Fibroblast of lung (primary cell): ENCODE data around the gene SEMA6A. TPM values are rescaled to one million over a fixed set of nuclear protein-coding genes. Genes with fewer than 3 reads are reported as not detected.
A peak's percentile ranks its signal among the peaks of the same experiment; 100 is the strongest.

Experiments used
- DNase-seq, 2 donors: peaks; one replicate each; pipeline versions ENCODE4 v3.0.0 to v3.0.0-alpha.2; 2010; ENCODE audit warnings: low read depth in 2 of 2
- H2AFZ ChIP-seq: 2 replicates; pipeline ENCODE4 v1.5.1; 2012; ENCODE audit warnings: low read length, control low read depth, inconsistent platforms
- H3K27ac ChIP-seq: 2 replicates; pipeline ENCODE4 v1.5.1; 2011; ENCODE audit warnings: low read length, control low read depth; ENCODE audit not compliant: insufficient read depth
- H3K27me3 ChIP-seq: 2 replicates; pipeline ENCODE4 v1.5.1; 2011; ENCODE audit warnings: mild to moderate bottlenecking, low read length; ENCODE audit not compliant: control insufficient read depth, insufficient read depth
- H3K36me3 ChIP-seq: 2 replicates; pipeline ENCODE4 v1.5.1; 2011; ENCODE audit warnings: low read length; ENCODE audit not compliant: control insufficient read depth, insufficient read depth
- H3K4me1 ChIP-seq: 2 replicates; pipeline ENCODE4 v1.5.1; 2011; ENCODE audit warnings: low read length; ENCODE audit not compliant: control insufficient read depth, insufficient read depth; ENCODE audit errors: extremely low read depth
- H3K4me2 ChIP-seq: 2 replicates; pipeline ENCODE4 v1.5.1; 2011; ENCODE audit warnings: low read length, control low read depth; ENCODE audit not compliant: insufficient read depth; ENCODE audit errors: extremely low read depth
- H3K4me3 ChIP-seq, 4 experiments: fragments of 200-600 bp in 1 of 4; sonication (generic) in 1 of 4; replicated peaks in 1 of 4; 2 replicates each; pipeline ENCODE4 v1.5.1; 2011 to 2016; ENCODE audit warnings: low read length in 4 of 4, low read depth in 3 of 4, mild to moderate bottlenecking in 3 of 4, control low read depth in 2 of 4, inconsistent platforms in 1 of 4, mixed read lengths in 1 of 4; ENCODE audit not compliant: insufficient read depth in 1 of 4; ENCODE audit errors: control extremely low read depth in 1 of 4
- H3K79me2 ChIP-seq: 2 replicates; pipeline ENCODE4 v1.5.1; 2012; ENCODE audit warnings: mild to moderate bottlenecking, low read length, inconsistent platforms; ENCODE audit not compliant: control insufficient read depth, insufficient read depth
- H3K9ac ChIP-seq: 2 replicates; pipeline ENCODE4 v1.5.1; 2011; ENCODE audit warnings: mild to moderate bottlenecking, low read length, control low read depth; ENCODE audit not compliant: insufficient read depth
- H3K9me3 ChIP-seq: 2 replicates; pipeline ENCODE4 v1.5.1; 2012; ENCODE audit warnings: low read depth, low read length; ENCODE audit not compliant: control insufficient read depth, insufficient read depth
- H4K20me1 ChIP-seq: 2 replicates; pipeline ENCODE4 v1.5.1; 2011; ENCODE audit warnings: low read length; ENCODE audit not compliant: control insufficient read depth, insufficient read depth; ENCODE audit errors: extremely low read depth
- EZH2 ChIP-seq: IDR thresholded peaks from 2 replicates; pipeline ENCODE4 v1.5.1; 2012; ENCODE audit warnings: low read length, control low read depth, mild to moderate bottlenecking; ENCODE audit errors: missing control alignments
- polyA plus RNA-seq, 2 donors: library from polyadenylated mRNA; depleted of rRNA in 1 of 2; stranded (reverse) in 1 of 2; unstranded in 1 of 2; fragments of >200 nt; gene quantifications; 2 replicates each; pipeline ENCODE4 v1.2.1, GENCODE V29; 2011 to 2012; ENCODE audit warnings: missing spikeins in 1 of 2
- total RNA-seq: library from RNA; depleted of rRNA; stranded (reverse); fragments of >200 nt; gene quantifications from 2 replicates; pipeline ENCODE4 v1.2.1, GENCODE V29; 2014
- TF ChIP-seq, protein P1 (sequence below), 2 donors: IDR thresholded peaks in 1 of 2; conservative IDR thresholded peaks in 1 of 2; 1 replicate in 1 of 2; 2 replicates in 1 of 2; pipeline ENCODE4 v1.5.1; 2011 to 2012; ENCODE audit warnings: low read length in 2 of 2, control low read depth in 1 of 2, inconsistent platforms in 1 of 2, low read depth in 1 of 2, mild to moderate bottlenecking in 1 of 2

Gene SEMA6A
- total and polyA plus RNA-seq, 2 donors (not counting 1 experiment from before 2014, with no cell fraction given) = 0.17 to 0.22 TPM

DNA sequence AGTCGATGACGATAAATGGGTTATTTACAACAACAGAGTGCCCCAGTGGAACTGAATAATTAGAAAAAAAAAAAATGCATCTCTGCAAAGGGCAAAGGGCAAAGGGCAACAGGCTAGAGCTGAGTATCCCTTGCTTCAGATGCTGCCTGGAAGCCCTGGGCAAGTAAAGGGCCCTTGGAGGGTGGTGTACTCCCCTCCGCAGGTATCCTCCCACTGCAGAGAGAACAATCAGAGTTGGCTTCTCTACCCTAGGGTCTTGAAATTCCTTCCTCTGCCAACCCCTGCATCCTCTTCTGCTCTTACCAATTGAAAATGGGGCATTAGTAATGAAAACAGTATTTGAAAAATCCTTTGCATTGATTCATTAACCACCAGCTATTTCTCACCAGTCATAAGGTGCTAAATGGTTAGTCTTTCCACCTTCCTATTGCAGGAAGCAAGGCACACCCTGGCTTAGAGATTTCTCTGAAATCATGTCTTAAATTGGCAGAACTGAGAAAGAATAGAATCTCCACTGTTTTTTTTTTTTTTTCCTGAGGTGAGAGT lies 122.6 kb downstream of the SEMA6A start:
- no peaks in the 10 kb centered on the region for H4K20me1 ChIP-seq
- DNase-seq = peak in 1 of 2 donors; percentile 66
- H3K4me3 ChIP-seq = no peak overlapping the region
- no peaks in the 10 kb centered on the region for H3K79me2 ChIP-seq
- H3K27me3 ChIP-seq = no peaks in the 10 kb centered on the region
- no peaks in the 10 kb centered on the region for H3K36me3 ChIP-seq
- TF ChIP-seq, protein P1, sequence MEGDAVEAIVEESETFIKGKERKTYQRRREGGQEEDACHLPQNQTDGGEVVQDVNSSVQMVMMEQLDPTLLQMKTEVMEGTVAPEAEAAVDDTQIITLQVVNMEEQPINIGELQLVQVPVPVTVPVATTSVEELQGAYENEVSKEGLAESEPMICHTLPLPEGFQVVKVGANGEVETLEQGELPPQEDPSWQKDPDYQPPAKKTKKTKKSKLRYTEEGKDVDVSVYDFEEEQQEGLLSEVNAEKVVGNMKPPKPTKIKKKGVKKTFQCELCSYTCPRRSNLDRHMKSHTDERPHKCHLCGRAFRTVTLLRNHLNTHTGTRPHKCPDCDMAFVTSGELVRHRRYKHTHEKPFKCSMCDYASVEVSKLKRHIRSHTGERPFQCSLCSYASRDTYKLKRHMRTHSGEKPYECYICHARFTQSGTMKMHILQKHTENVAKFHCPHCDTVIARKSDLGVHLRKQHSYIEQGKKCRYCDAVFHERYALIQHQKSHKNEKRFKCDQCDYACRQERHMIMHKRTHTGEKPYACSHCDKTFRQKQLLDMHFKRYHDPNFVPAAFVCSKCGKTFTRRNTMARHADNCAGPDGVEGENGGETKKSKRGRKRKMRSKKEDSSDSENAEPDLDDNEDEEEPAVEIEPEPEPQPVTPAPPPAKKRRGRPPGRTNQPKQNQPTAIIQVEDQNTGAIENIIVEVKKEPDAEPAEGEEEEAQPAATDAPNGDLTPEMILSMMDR (conservative IDR thresholded peaks at IDR 0.05 in 1 of 2, IDR thresholded peaks at IDR 0.05 in 1 of 2; ENCODE audit: low read depth in 1 of 2, low read length in 2 of 2) = no peak
- TF ChIP-seq EZH2 = no peak
- H3K4me1 ChIP-seq = peaks cover 3% of the 10 kb centered on the region
- H3K9ac ChIP-seq = no peak overlapping the region
- H3K27ac ChIP-seq = no peak overlapping the region
- no peaks in the 10 kb centered on the region for H3K9me3 ChIP-seq
- no peak overlapping the region for H3K4me2 ChIP-seq
- H2AFZ ChIP-seq = no peak overlapping the region

DNA sequence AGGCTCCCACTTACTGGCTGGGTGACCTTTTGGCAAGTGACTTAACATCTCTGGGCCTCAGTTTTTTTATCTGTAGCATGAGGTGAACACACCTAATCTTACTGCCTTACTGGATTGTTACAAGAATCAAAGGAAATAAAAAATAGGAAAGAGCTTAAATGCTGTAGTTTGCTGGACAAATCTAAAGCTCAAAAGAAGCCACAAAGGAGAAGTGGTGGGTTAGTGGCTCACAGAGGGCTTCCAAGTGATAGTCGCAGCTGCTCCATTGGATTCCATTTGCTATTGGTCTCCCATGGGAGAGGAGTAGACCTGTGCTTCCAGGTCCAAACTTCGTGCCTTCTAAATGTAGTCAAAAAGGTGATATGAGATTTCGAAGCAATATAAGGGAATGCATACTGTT lies 123.6 kb downstream of the SEMA6A start:
- no peak overlapping the region for H3K9ac ChIP-seq
- no peaks in the 10 kb centered on the region for H3K36me3 ChIP-seq
- no peak overlapping the region for H3K27ac ChIP-seq
- TF ChIP-seq EZH2 = no peak
- TF ChIP-seq, protein P1 (conservative IDR thresholded peaks at IDR 0.05 in 1 of 2, IDR thresholded peaks at IDR 0.05 in 1 of 2; ENCODE audit: low read depth in 1 of 2, low read length in 2 of 2) = no peak
- H3K79me2 ChIP-seq = no peaks in the 10 kb centered on the region
- no peak for DNase-seq
- peaks cover 3% of the 10 kb centered on the region for H3K4me1 ChIP-seq
- H3K27me3 ChIP-seq = no peaks in the 10 kb centered on the region
- H2AFZ ChIP-seq = no peak overlapping the region
- H3K9me3 ChIP-seq = no peaks in the 10 kb centered on the region
- no peak overlapping the region for H3K4me3 ChIP-seq
- no peak overlapping the region for H3K4me2 ChIP-seq
- no peaks in the 10 kb centered on the region for H4K20me1 ChIP-seq

DNA sequence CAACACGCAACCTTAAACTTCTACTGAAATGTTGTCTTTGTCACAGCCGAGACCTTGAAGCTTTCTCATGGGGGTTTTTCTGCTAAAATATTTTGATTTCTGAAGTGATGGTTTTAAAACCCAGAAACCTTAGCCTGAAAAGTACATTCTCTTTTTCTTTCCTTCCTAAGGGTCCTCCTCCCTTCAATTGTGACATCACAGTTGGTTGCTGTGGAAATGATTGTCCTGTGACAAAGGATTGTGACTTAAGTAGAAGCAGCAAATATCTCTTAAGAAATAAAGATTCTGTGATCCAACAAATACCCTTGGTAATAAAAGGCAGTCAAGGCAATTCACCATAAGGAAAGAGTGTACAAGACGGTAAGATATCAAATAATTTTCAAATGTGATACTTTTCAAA lies 125.2 kb downstream of the SEMA6A start:
- Histone ChIP-seq H3K4me2 (no peak overlapping the region), H3K27ac (no peak overlapping the region), H4K20me1 (no peaks in the 10 kb centered on the region), H3K27me3 (no peaks in the 10 kb centered on the region), H3K9ac (no peak overlapping the region), H3K79me2 (no peaks in the 10 kb centered on the region), H2AFZ (no peak overlapping the region), H3K9me3 (no peaks in the 10 kb centered on the region), H3K36me3 (no peaks in the 10 kb centered on the region), H3K4me1 (no peaks in the 10 kb centered on the region), H3K4me3 (no peak overlapping the region)
- DNase-seq = no peak
- TF ChIP-seq, protein P1 (conservative IDR thresholded peaks at IDR 0.05 in 1 of 2, IDR thresholded peaks at IDR 0.05 in 1 of 2; ENCODE audit: low read depth in 1 of 2, low read length in 2 of 2) = no peak
- TF ChIP-seq EZH2 = no peak
